Measurements from ENCODE around the gene RRP36.

Gene RRP36

GRCh38 chr6:43006251-43006650, 15.2 kb upstream of the RRP36 start:
- in situ Hi-C loops (cut with MboI; ENCODE audit: low sequenced_read_pairs) = no loop called here

GRCh38 chr6:43007126-43007525, 14.3 kb upstream of the RRP36 start:
- in situ Hi-C loops (cut with MboI; ENCODE audit: low sequenced_read_pairs) = no loop called here

GRCh38 chr6:43009124-43009523, 12.3 kb upstream of the RRP36 start:
- in situ Hi-C loops (cut with MboI; ENCODE audit: low sequenced_read_pairs) = no loop called here

GRCh38 chr6:43011207-43011606, 10.2 kb upstream of the RRP36 start:
- in situ Hi-C loops (cut with MboI; ENCODE audit: low sequenced_read_pairs) = no loop called here

- in situ Hi-C loops (cut with MboI; ENCODE audit: low sequenced_read_pairs) = no loop called here
Observed at GRCh38 chr6:43012364-43012763, 9.1 kb upstream of the RRP36 start.

GRCh38 chr6:43013097-43013842, 8.2 kb upstream of the RRP36 start:
- in situ Hi-C loops (cut with MboI; ENCODE audit: low sequenced_read_pairs) = no loop called here

- in situ Hi-C loops (cut with MboI; ENCODE audit: low sequenced_read_pairs) = no loop called here
Observed at GRCh38 chr6:43013843-43014433, 7.5 kb upstream of the RRP36 start, which contains the start of the genes KLHDC3 and MEA1. KLHDC3 (plus strand) TSS chr6:43014249; CDS start chr6:43017193, 2,944 bp downstream. MEA1 (minus strand) TSS chr6:43013946; CDS start chr6:43013813, 133 bp downstream.

- in situ Hi-C loops (cut with MboI; ENCODE audit: low sequenced_read_pairs) = no loop called here
Observed at GRCh38 chr6:43014434-43014909, 7.0 kb upstream of the RRP36 start.

GRCh38 chr6:43016176-43016942, 5.1 kb upstream of the RRP36 start:
- in situ Hi-C loops (cut with MboI; ENCODE audit: low sequenced_read_pairs) = no loop called here

- in situ Hi-C loops (cut with MboI; ENCODE audit: low sequenced_read_pairs) = no loop called here
Observed at GRCh38 chr6:43016943-43017334, 4.5 kb upstream of the RRP36 start.

GRCh38 chr6:43019152-43019551, 2.3 kb upstream of the RRP36 start:
- in situ Hi-C loops (cut with MboI; ENCODE audit: low sequenced_read_pairs) = no loop called here

- in situ Hi-C loops (cut with MboI; ENCODE audit: low sequenced_read_pairs) = no loop called here
Observed at GRCh38 chr6:43020052-43020705, 1.2 kb upstream of the RRP36 start.

- in situ Hi-C loops (cut with MboI; ENCODE audit: low sequenced_read_pairs) = no loop called here
Observed at GRCh38 chr6:43020847-43021246, 576 bp upstream of the RRP36 start.

- in situ Hi-C loops (cut with MboI; ENCODE audit: low sequenced_read_pairs) = no loop called here
Observed at GRCh38 chr6:43024436-43024835, 3.0 kb downstream of the RRP36 start.

GRCh38 chr6:43026365-43026764, 4.9 kb downstream of the RRP36 start:
- in situ Hi-C loops (cut with MboI; ENCODE audit: low sequenced_read_pairs) = no loop called here

- in situ Hi-C loops (cut with MboI; ENCODE audit: low sequenced_read_pairs) = no loop called here
Observed at GRCh38 chr6:43029120-43029519, 7.7 kb downstream of the RRP36 start.

GRCh38 chr6:43032326-43032725, 10.9 kb downstream of the RRP36 start:
- in situ Hi-C loops (cut with MboI; ENCODE audit: low sequenced_read_pairs) = no loop called here

GRCh38 chr6:43033496-43034189, 12.2 kb downstream of the RRP36 start:
- in situ Hi-C loops (cut with MboI; ENCODE audit: low sequenced_read_pairs) = no loop called here

- in situ Hi-C loops (cut with MboI; ENCODE audit: low sequenced_read_pairs) = no loop called here
Observed at GRCh38 chr6:43034190-43034525, 12.7 kb downstream of the RRP36 start.

- in situ Hi-C loops (cut with MboI; ENCODE audit: low sequenced_read_pairs) = no loop called here
Observed at GRCh38 chr6:43035495-43036194, 14.2 kb downstream of the RRP36 start.

All from HL-60/S4 treated with phorbol 12-myristate 13-acetate at 8.2 ng/mL for 4 days and 3 days (cell line).